IPS-18a (cell line): ENCODE measurements around the gene MARCHF9.
"Not testable (repeated sequence)": the region's sequence is repeated elsewhere in the genome, so short reads cannot be mapped to it uniquely, and the experiment has no call there.

Experiments
- H3K27ac ChIP-seq: one replicate; pipeline ENCODE4 v1.5.1; 2013; ENCODE audit warnings: low read length
- H3K27me3 ChIP-seq: one replicate; pipeline ENCODE4 v1.6.1; 2013; ENCODE audit warnings: mild to moderate bottlenecking, low read length; ENCODE audit not compliant: control insufficient read depth, insufficient read depth
- H3K36me3 ChIP-seq: one replicate; pipeline ENCODE4 v1.6.1; 2013; ENCODE audit warnings: low read depth, low read length; ENCODE audit not compliant: control insufficient read depth
- H3K4me1 ChIP-seq: one replicate; pipeline ENCODE4 v1.6.1; 2013; ENCODE audit warnings: low read depth, low read length; ENCODE audit not compliant: control insufficient read depth
- H3K4me3 ChIP-seq: one replicate; pipeline ENCODE4 v1.5.1; 2013; ENCODE audit warnings: low read length
- H3K9ac ChIP-seq: one replicate; pipeline ENCODE4 v1.6.1; 2013; ENCODE audit warnings: mild to moderate bottlenecking, low read length, moderate library complexity
- H3K9me3 ChIP-seq: one replicate; pipeline ENCODE4 v1.6.1; 2013; ENCODE audit warnings: low read depth, low read length; ENCODE audit not compliant: control insufficient read depth

MARCHF9 gene

GRCh38 chr12:57771873-57772428 lies 17.0 kb downstream of the MARCHF9 start, which contains the start of gene METTL1:
Gene METTL1, minus strand, starts transcription at chr12:57772105. Its CDS starts 22 bp downstream, at chr12:57772083.
- Histone ChIP-seq H3K9me3 (no peaks in the 10 kb centered on the region), H3K9ac (peak within 1 kb of the TSS; percentile 96), H3K27ac (peak within 1 kb of the TSS; percentile 96), H3K27me3 (peaks cover 18% of the 10 kb centered on the region), H3K4me3 (peak within 1 kb of the TSS; percentile 89), H3K4me1 (peaks cover 7% of the 10 kb centered on the region), H3K36me3 (peaks cover 26% of the 10 kb centered on the region)

DNA sequence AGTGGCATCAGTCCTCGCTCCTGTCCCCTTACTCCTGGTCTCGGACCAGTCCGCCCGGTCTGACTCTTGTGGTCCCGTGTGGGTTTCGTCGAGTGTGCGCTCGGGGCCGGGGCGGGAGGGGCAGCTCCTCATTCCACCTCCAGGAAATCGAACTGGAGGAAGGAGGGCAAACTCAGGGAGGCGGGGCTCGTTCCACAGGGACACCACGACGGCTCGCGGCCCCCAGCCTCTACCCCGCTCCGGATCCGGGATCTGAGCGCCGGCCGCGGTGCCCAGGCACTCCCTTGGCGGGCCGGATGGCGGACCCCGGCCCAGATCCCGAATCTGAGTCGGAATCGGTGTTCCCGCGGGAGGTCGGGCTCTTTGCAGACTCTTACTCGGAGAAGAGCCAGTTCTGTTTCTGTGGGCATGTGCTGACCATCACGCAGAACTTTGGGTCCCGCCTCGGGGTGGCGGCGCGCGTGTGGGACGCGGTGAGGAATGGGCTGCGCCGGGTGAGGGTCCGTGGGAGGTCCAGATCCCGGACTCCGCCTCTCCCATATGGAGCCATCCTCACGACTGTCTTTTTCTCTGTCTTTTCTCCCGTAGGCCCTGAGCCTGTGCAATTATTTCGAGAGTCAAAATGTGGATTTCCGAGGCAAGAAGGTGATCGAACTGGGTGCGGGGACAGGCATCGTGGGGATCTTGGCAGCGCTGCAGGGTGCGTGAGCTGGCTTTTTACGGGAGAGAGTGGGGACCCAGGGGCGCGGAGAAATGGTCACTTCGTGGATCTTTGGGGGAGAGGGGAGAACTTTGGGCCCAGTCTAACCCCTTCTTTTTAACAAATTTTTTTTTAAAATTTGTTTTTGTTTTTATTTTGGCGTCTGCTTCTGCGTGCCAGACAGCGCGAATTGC lies 17.8 kb downstream of the MARCHF9 start, which contains the start of gene EEF1AKMT3:
Gene EEF1AKMT3, plus strand, starts transcription at position 186 of the 894 bp plus-strand sequence. Its CDS starts 111 bp downstream, at position 297.
- H3K9ac ChIP-seq: peak within 1 kb of the TSS; percentile 96
- peaks cover 10% of the 10 kb centered on the region for H3K27me3 ChIP-seq
- H3K9me3 ChIP-seq: no peaks in the 10 kb centered on the region
- peak within 1 kb of the TSS; percentile 96 for H3K27ac ChIP-seq
- H3K4me3 ChIP-seq: peak within 1 kb of the TSS; percentile 89
- no peaks in the 10 kb centered on the region for H3K4me1 ChIP-seq
- H3K36me3 ChIP-seq: peaks cover 26% of the 10 kb centered on the region

- H3K4me1 ChIP-seq, H3K9ac ChIP-seq, H3K27me3 ChIP-seq, H3K27ac ChIP-seq, H3K4me3 ChIP-seq, H3K9me3 ChIP-seq: not testable (repeated sequence)
- peaks cover 12% of the 10 kb centered on the region for H3K36me3 ChIP-seq
Observed at GRCh38 chr12:57774634-57775033, 19.7 kb downstream of the MARCHF9 start.

DNA sequence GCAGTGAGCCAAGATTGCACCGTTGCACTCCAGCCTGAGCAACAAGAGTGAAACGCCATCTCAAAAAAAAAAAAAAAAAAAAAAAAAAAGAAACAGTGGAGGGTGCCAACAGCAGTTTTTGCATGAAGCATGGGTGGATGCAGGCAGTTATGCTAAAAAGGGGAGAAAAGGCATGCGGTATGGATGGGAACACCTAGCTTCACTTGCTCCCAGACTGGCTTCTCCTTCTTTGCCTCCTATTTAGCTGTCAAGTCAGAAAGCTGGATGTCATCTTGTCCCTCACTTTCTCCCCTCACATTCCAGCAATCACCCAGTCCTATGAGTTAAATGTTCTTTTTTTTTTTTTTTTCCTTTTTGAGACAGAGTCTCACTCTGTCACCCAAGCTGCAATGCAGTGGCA lies 20.1 kb downstream of the MARCHF9 start:
- H3K27ac ChIP-seq: no peak overlapping the region
- H3K4me1 ChIP-seq: no peaks in the 10 kb centered on the region

GRCh38 chr12:57775563-57776246 lies 20.8 kb downstream of the MARCHF9 start:
- Histone ChIP-seq H3K36me3 (peaks cover 1% of the 10 kb centered on the region), H3K27me3 (peaks cover 8% of the 10 kb centered on the region), H3K27ac (no peak overlapping the region), H3K4me3 (no peak overlapping the region), H3K9me3 (no peaks in the 10 kb centered on the region), H3K9ac (no peak overlapping the region), H3K4me1 (no peaks in the 10 kb centered on the region)

More for the DNA sequence above, 20.1 kb downstream of the MARCHF9 start:
- H3K36me3 ChIP-seq: peaks cover 8% of the 10 kb centered on the region
- peaks cover 8% of the 10 kb centered on the region for H3K27me3 ChIP-seq
- H3K9me3 ChIP-seq: no peaks in the 10 kb centered on the region
- no peak overlapping the region for H3K4me3 ChIP-seq
- no peak overlapping the region for H3K9ac ChIP-seq

- peaks cover 8% of the 10 kb centered on the region for H3K27me3 ChIP-seq
- no peaks in the 10 kb centered on the region for H3K36me3 ChIP-seq
- H3K9ac ChIP-seq: no peak overlapping the region
- H3K27ac ChIP-seq: no peak overlapping the region
- no peaks in the 10 kb centered on the region for H3K4me1 ChIP-seq
- H3K4me3 ChIP-seq: no peak overlapping the region
- H3K9me3 ChIP-seq: no peaks in the 10 kb centered on the region
Observed at GRCh38 chr12:57776247-57776587, 21.3 kb downstream of the MARCHF9 start.

DNA sequence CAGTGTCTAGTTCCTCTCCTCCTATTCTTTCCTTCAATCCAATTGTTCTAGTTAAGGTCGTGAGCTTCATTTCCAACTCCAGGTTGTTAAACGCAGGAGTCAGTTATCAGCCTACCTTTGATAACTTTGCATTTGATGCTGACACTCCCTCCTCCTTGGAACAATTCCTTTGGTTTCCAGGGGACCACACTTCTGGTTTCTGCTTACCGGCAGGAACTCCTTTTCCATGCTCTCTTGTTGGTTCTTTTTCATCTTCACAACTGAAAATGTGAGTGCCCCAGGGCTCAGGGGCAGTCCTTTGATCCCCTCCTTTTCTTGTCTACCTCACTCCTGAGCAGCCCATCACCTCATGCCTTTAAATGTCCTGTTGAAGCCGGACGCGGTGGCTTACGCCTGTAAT lies 22.5 kb downstream of the MARCHF9 start:
- H3K27ac ChIP-seq: no peak overlapping the region
- no peak overlapping the region for H3K9ac ChIP-seq
- H3K27me3 ChIP-seq: peaks cover 8% of the 10 kb centered on the region
- H3K4me1 ChIP-seq: no peaks in the 10 kb centered on the region
- H3K9me3 ChIP-seq: no peaks in the 10 kb centered on the region
- H3K4me3 ChIP-seq: no peak overlapping the region
- no peaks in the 10 kb centered on the region for H3K36me3 ChIP-seq

DNA sequence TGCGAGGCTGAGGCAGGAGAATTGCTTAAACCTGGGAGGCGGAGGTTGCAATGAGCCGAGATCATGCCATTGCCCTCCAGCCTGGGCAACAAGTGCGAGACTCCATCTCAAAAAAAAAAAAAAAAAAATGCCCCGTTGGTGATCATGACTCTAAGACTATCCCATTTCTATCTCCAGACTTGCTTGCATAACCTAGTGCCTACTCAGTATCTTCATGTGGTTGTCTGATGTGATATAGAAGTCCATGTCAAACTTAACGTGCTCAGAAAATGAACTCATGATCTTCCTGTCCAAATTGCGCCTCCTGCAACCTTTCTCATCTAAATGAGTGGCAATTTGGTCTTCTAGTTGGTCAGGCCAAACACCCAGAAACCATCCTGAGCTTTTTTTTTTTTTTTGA lies 23.0 kb downstream of the MARCHF9 start:
- H3K27me3 ChIP-seq: peaks cover 7% of the 10 kb centered on the region
- no peaks in the 10 kb centered on the region for H3K4me1 ChIP-seq
- H3K36me3 ChIP-seq: no peaks in the 10 kb centered on the region
- H3K9me3 ChIP-seq: no peaks in the 10 kb centered on the region
- no peak overlapping the region for H3K27ac ChIP-seq
- H3K9ac ChIP-seq: no peak overlapping the region
- H3K4me3 ChIP-seq: no peak overlapping the region

DNA sequence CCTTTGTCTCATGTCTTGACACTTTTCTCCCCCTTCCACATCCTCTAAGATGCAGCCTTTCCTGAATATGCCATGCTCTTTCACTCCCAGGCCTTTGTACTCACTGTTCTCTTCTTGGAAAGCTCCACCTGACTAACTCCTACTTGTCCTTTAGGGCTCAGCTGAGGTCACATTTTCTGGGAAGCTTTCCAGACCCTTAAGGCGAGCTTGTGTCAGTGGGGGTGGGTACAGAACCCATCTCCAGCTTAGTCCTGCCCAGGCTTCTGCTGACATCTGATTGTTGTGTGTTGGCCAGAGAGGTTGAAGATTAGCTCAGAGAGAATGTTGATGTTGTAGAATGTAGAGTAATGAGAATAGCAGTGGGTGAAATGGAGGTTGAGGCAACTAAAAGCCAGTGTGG lies 24.8 kb downstream of the MARCHF9 start:
- no peaks in the 10 kb centered on the region for H3K4me1 ChIP-seq
- H3K9me3 ChIP-seq: no peaks in the 10 kb centered on the region
- no peak overlapping the region for H3K4me3 ChIP-seq
- no peak overlapping the region for H3K27ac ChIP-seq
- no peaks in the 10 kb centered on the region for H3K36me3 ChIP-seq
- no peak overlapping the region for H3K9ac ChIP-seq
- no peaks in the 10 kb centered on the region for H3K27me3 ChIP-seq

GRCh38 chr12:57780284-57780897 lies 25.5 kb downstream of the MARCHF9 start:
- Histone ChIP-seq H3K9ac (no peak overlapping the region), H3K9me3 (no peaks in the 10 kb centered on the region), H3K4me3 (no peak overlapping the region), H3K27me3 (no peaks in the 10 kb centered on the region), H3K4me1 (no peaks in the 10 kb centered on the region), H3K27ac (no peak overlapping the region), H3K36me3 (no peaks in the 10 kb centered on the region)

DNA sequence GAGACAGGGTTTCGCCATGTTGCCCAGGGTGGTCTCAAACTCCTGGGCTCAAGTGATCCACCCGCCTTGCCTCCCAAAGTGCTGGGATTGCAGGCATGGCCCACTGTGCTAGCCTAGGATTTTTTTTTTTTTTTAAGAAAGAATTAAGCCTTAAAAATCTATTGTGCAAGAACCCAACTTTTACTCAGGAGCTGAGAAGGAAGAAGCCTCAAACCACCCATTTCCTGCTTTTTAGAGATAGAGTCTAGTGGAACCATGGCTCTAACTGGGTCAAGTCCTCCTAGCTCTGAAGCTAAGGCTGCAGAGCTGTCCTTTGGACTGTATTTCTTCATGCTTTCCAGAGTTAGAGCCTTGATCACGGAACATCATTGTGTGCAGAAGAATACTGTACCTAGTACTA lies 26.3 kb downstream of the MARCHF9 start:
- Histone ChIP-seq H3K4me3 (no peak overlapping the region), H3K4me1 (no peaks in the 10 kb centered on the region), H3K27ac (no peak overlapping the region), H3K36me3 (peaks cover 8% of the 10 kb centered on the region), H3K9me3 (no peaks in the 10 kb centered on the region), H3K27me3 (no peaks in the 10 kb centered on the region), H3K9ac (no peak overlapping the region)
